Measurements from ENCODE around the gene LIMCH1. TPM values are rescaled to one million over a fixed set of nuclear protein-coding genes. Genes with fewer than 3 reads are reported as not detected.

The LIMCH1 gene
- total RNA-seq, 4 donors from 2014 or later: 8.5 to 32.6 (median 27.0) TPM

DNA sequence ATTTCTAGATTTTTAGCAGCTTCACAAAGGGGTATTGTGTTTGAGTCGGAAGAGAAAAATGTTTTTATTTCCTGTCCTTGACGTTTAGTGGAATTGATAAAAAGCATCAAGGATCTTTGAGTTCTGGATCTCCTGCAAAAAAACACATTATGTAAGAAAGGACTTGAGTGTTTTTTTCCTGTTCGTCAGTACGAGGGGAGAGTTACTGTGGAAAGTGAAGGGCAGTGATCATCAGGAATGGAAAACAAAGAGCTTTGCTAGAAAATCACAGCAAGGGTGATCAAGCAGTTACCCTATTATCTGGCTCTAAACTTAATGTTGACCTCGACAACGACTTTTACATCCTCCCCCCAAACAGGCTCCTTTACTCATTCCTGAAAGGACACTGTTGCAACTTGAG lies 7.3 kb downstream of the LIMCH1 start:
- no peak for DNase-seq (ENCODE audit: low spot score in 2 of 2)
- Histone ChIP-seq H3K9me3 (no peaks in the 10 kb centered on the region), H3K27ac (no peak overlapping the region), H3K36me3 (no peaks in the 10 kb centered on the region), H3K4me1 (peaks cover 14% of the 10 kb centered on the region), H3K4me3 (no peak overlapping the region), H3K27me3 (no peaks in the 10 kb centered on the region)
- 66% methylated on average over 6 of the region's 6 CpGs for WGBS
- TF ChIP-seq, protein P1, sequence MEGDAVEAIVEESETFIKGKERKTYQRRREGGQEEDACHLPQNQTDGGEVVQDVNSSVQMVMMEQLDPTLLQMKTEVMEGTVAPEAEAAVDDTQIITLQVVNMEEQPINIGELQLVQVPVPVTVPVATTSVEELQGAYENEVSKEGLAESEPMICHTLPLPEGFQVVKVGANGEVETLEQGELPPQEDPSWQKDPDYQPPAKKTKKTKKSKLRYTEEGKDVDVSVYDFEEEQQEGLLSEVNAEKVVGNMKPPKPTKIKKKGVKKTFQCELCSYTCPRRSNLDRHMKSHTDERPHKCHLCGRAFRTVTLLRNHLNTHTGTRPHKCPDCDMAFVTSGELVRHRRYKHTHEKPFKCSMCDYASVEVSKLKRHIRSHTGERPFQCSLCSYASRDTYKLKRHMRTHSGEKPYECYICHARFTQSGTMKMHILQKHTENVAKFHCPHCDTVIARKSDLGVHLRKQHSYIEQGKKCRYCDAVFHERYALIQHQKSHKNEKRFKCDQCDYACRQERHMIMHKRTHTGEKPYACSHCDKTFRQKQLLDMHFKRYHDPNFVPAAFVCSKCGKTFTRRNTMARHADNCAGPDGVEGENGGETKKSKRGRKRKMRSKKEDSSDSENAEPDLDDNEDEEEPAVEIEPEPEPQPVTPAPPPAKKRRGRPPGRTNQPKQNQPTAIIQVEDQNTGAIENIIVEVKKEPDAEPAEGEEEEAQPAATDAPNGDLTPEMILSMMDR (IDR thresholded peaks at IDR 0.05): no peak
- TF ChIP-seq POLR2A (IDR thresholded peaks at IDR 0.05) (no peak), EP300 (IDR thresholded peaks at IDR 0.05) (no peak), POLR2AphosphoS5 (IDR thresholded peaks at IDR 0.05) (no peak)

DNA sequence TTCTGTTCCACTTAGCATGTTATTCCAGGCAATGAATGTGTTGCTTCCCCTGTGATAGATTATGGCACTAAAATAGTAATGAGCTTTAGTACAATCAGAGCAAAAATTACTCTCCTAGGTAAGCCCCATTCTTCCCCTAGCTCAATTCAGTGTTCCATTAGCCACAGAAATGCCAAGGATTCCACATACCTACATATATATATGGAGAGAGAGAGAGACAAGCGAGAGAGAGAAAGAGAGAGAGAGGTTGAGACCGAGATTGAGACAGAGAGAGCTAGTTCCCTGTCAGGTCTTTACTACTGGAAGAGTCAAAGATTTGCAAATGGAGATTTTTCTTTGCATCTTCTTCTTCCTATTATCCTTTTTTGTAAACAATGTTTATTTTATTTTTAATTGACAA lies 8.7 kb downstream of the LIMCH1 start:
- Histone ChIP-seq H3K4me3 (no peak overlapping the region), H3K4me1 (peaks cover 13% of the 10 kb centered on the region), H3K9me3 (no peaks in the 10 kb centered on the region), H3K27me3 (no peaks in the 10 kb centered on the region), H3K36me3 (no peaks in the 10 kb centered on the region), H3K27ac (no peak overlapping the region)
- TF ChIP-seq POLR2AphosphoS5 (IDR thresholded peaks at IDR 0.05): no peak
- TF ChIP-seq POLR2A (IDR thresholded peaks at IDR 0.05): no peak
- TF ChIP-seq, protein P1 (IDR thresholded peaks at IDR 0.05): no peak
- TF ChIP-seq EP300 (IDR thresholded peaks at IDR 0.05): no peak
- no peak for DNase-seq (ENCODE audit: low spot score in 2 of 2)
- 93% methylated on average over 2 of the region's 2 CpGs for WGBS

DNA sequence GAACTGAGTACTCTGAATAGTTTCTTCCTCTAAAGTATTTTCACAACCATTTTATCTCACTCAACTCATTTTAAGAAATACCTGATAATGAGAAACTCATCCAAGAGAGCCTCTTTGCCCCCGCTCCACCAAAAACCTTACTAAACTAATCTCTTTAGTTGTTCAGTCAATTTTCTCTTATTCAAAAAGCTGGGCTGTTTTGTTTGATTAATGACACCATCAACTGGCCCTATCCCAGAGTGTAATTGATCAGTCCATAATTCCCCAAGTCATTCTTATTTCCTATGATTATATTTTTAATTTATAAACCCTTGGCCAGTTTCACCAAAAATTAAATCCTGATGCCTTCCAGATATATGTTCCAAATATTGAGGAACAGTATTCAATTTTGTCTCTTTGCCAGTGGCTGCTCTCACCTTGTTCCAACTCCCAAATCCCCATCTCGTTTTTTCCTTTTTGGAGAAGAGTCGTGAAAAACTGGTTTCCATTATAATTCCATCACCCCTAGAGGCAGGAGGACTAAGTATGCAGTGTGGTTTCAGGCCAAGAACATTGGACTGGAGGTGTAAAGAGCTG lies 10.4 kb downstream of the LIMCH1 start:
- 57% methylated on average over 3 of the region's 3 CpGs for WGBS
- Histone ChIP-seq H3K36me3 (no peaks in the 10 kb centered on the region), H3K4me3 (no peak overlapping the region), H3K27ac (no peak overlapping the region), H3K9me3 (no peaks in the 10 kb centered on the region), H3K27me3 (no peaks in the 10 kb centered on the region), H3K4me1 (peaks cover 9% of the 10 kb centered on the region)
- no peak for DNase-seq (ENCODE audit: low spot score in 2 of 2)
- TF ChIP-seq POLR2AphosphoS5 (IDR thresholded peaks at IDR 0.05): no peak
- TF ChIP-seq, protein P1 (IDR thresholded peaks at IDR 0.05): no peak
- TF ChIP-seq EP300 (IDR thresholded peaks at IDR 0.05): no peak
- TF ChIP-seq POLR2A (IDR thresholded peaks at IDR 0.05): no peak

DNA sequence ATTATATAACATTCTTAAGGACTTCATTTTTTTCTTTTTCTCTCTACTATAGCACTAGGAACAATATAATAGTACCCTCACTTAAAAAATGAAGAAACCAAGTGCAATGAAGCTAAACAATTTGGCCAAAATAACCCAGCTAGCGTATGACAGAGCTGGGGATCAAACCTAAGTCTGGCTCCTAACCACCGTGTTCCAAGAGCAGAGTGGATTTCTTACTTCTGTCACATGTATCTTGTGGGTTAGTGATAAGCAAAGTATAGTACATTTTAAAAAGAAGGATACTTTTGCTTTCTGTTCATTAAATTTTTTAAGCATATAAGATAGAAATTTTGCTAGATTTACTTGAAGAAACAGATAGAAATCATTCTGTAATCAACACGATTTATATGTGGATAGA lies 11.5 kb downstream of the LIMCH1 start:
- TF ChIP-seq POLR2AphosphoS5 (IDR thresholded peaks at IDR 0.05) (no peak), POLR2A (IDR thresholded peaks at IDR 0.05) (no peak), EP300 (IDR thresholded peaks at IDR 0.05) (no peak)
- TF ChIP-seq, protein P1 (IDR thresholded peaks at IDR 0.05): no peak
- Histone ChIP-seq H3K4me1 (peaks cover 9% of the 10 kb centered on the region), H3K27ac (no peak overlapping the region), H3K4me3 (no peak overlapping the region), H3K36me3 (no peaks in the 10 kb centered on the region), H3K9me3 (no peaks in the 10 kb centered on the region), H3K27me3 (no peaks in the 10 kb centered on the region)
- no peak for DNase-seq (ENCODE audit: low spot score in 2 of 2)
- WGBS: 85% methylated on average over 3 of the region's 3 CpGs

DNA sequence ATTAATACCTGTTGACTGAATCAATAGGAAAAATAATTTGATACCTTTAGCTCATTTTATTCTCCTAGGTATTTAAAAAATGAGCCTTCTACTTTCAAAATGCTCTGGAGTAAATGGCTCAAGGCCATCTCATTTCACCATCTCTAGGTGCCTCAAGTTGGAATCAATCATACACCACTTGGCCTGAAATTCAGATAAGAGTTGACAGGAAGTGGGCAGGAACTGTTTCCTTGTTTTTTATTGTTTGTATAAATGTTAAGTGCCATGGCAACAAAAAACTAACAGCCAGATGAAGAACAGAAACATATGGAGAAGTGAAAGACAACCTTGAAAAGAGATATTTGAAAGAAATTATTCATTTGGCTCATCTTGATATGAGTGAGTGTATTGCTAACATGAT lies 12.4 kb downstream of the LIMCH1 start:
- H3K27me3 ChIP-seq: no peaks in the 10 kb centered on the region
- H3K27ac ChIP-seq: no peak overlapping the region
- TF ChIP-seq, protein P1 (IDR thresholded peaks at IDR 0.05): no peak
- TF ChIP-seq POLR2AphosphoS5 (IDR thresholded peaks at IDR 0.05): no peak
- TF ChIP-seq EP300 (IDR thresholded peaks at IDR 0.05): no peak
- TF ChIP-seq POLR2A (IDR thresholded peaks at IDR 0.05): no peak
- no peak overlapping the region for H3K4me3 ChIP-seq
- H3K36me3 ChIP-seq: no peaks in the 10 kb centered on the region
- no peak for DNase-seq (ENCODE audit: low spot score in 2 of 2)
- H3K9me3 ChIP-seq: no peaks in the 10 kb centered on the region
- peaks cover 9% of the 10 kb centered on the region for H3K4me1 ChIP-seq

Data from suprapubic skin (tissue), 4 donors.